Mesothelial cell of epicardium (in vitro differentiated cells): ENCODE results near the gene SDCCAG8. TPM values are rescaled to one million over a fixed set of nuclear protein-coding genes. Genes with fewer than 3 reads are reported as not detected.
"Not testable (repeated sequence)": the region's sequence is repeated elsewhere in the genome, so short reads cannot be mapped to it uniquely, and the experiment has no call there.

ENCODE experiments used
- DNase-seq, 2 experiments: peaks; one replicate each; pipeline ENCODE4 v3.0.0; 2021; ENCODE audit warnings: low spot score in 2 of 2; ENCODE audit not compliant: unreplicated experiment in 2 of 2
- H3K27ac Mint-ChIP-seq: 2 replicates; pipeline ENCODE4 v1.8.0; 2021; ENCODE audit warnings: mixed read lengths
- H3K27me3 Mint-ChIP-seq: 2 replicates; pipeline ENCODE4 v1.8.0; 2021; ENCODE audit warnings: low read depth, mixed read lengths
- H3K36me3 Mint-ChIP-seq: 2 replicates; pipeline ENCODE4 v1.8.0; 2021; ENCODE audit warnings: mixed read lengths
- H3K4me1 Mint-ChIP-seq: 2 replicates; pipeline ENCODE4 v1.8.0; 2021; ENCODE audit warnings: mixed read lengths
- H3K4me3 Mint-ChIP-seq: 2 replicates; pipeline ENCODE4 v1.8.0; 2021; ENCODE audit warnings: mild to moderate bottlenecking, moderate library complexity, mixed read lengths
- H3K9me3 Mint-ChIP-seq: 2 replicates; pipeline ENCODE4 v1.8.0; 2021; ENCODE audit warnings: mixed read lengths
- CTCF ChIP-seq: fragments of 200-600 bp; sonication (generic); IDR thresholded peaks from one replicate; pipeline ENCODE4 v1.5.0; 2021; ENCODE audit warnings: antibody characterized with exemption; ENCODE audit not compliant: unreplicated experiment
- total RNA-seq: library from RNA; stranded (reverse); gene quantifications from 3 replicates; pipeline ENCODE4 v1.2.1, GENCODE V29; 2021

The SDCCAG8 gene
- 37.3 to 47.1 TPM (median 39.9 TPM) in 3 replicates for total RNA-seq

DNA sequence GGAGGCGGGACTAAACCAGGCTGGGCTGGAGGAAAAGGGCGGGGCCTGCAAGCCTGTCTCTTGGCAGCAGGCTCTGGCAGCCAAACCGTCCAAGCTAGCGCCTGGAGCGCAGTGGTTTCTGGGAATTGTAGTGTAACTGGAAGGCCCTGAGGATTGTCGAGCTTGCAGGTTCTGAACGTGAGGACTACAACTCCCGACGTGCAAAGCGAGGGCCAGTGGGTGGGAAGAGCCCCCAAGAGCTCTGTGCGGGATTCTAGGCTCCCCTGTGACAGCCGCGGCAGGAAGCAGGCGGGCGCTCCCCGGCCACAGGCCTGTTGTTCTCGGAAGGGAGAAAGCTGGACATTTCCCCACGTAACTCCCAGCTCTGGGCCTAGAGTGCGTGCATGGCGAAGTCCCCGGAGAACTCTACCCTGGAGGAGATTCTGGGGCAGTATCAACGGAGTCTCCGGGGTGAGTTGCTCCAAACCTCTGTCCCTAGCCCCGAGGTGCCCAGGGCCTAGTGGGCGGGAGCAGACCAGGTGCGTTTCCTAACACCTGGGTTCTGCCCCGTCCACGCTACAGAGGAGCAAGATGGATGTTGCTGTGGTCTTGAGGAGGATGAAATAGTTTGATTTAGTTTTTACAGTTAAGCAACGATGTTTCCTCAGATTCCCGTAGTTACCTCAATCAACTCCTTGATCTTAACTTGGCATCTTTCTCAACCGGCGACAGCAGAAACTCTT lies at the start of gene SDCCAG8:
TSS of gene SDCCAG8 (plus strand) at position 251 of the 722 bp plus-strand sequence. CDS start at position 384, 133 bp downstream.
- Mint-ChIP-seq H3K9me3 (no peaks in the 10 kb centered on the region), H3K27ac (peak within 1 kb of the TSS; percentile 96), H3K4me1 (peaks cover 32% of the 10 kb centered on the region), H3K4me3 (peak within 1 kb of the TSS; percentile 83), H3K27me3 (no peaks in the 10 kb centered on the region), H3K36me3 (no peaks in the 10 kb centered on the region)
- peak; percentile 95 to 96 for DNase-seq
- TF ChIP-seq CTCF = no peak

- not testable (repeated sequence) for H3K4me3 Mint-ChIP-seq, H3K4me1 Mint-ChIP-seq, H3K27ac Mint-ChIP-seq, H3K27me3 Mint-ChIP-seq, DNase-seq
- peaks cover 12% of the 10 kb centered on the region for H3K9me3 Mint-ChIP-seq
- H3K36me3 Mint-ChIP-seq = peaks cover 32% of the 10 kb centered on the region
Measured at GRCh38 chr1:243211984-243212383, 43.9 kb upstream of the SDCCAG8 start.

GRCh38 chr1:243213045-243213787 lies 42.6 kb upstream of the SDCCAG8 start:
- H3K27ac Mint-ChIP-seq = no peak overlapping the region
- peaks cover 5% of the 10 kb centered on the region for H3K9me3 Mint-ChIP-seq
- no peaks in the 10 kb centered on the region for H3K27me3 Mint-ChIP-seq
- H3K4me1 Mint-ChIP-seq = peaks cover 8% of the 10 kb centered on the region
- H3K36me3 Mint-ChIP-seq = peaks cover 25% of the 10 kb centered on the region
- no peak for TF ChIP-seq CTCF
- DNase-seq = no peak
- no peak overlapping the region for H3K4me3 Mint-ChIP-seq

DNA sequence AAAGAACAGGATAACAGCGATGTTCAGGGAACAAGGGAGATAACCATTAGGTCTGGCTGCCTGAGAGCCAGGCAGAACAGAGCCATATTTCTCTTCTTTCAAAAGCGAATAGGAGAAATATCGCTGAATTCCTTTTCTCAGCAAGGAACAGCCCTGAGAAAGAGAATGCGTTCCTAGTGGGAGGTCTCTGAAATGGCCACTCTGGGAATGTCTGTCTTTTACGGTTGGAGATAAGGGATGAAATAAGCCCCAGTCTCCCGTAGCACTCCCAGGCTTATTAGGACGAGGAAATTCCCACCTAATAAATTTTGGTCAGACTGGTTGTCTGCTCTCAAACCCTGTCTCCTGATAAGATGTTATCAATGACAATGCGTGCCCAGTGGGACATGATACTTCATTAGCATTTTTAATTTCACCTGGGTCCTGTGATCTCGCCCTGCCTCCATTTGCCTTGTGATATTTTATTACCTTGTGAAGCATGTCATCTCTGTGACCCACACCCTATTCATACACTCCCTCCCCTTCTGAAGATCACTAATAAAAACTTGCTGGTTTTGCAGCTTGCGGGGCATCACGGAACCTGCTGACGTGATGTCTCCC lies 40.5 kb upstream of the SDCCAG8 start:
- peaks cover 31% of the 10 kb centered on the region for H3K36me3 Mint-ChIP-seq
- not testable (repeated sequence) for H3K27me3 Mint-ChIP-seq, H3K27ac Mint-ChIP-seq, DNase-seq, H3K9me3 Mint-ChIP-seq, H3K4me1 Mint-ChIP-seq, H3K4me3 Mint-ChIP-seq

DNA sequence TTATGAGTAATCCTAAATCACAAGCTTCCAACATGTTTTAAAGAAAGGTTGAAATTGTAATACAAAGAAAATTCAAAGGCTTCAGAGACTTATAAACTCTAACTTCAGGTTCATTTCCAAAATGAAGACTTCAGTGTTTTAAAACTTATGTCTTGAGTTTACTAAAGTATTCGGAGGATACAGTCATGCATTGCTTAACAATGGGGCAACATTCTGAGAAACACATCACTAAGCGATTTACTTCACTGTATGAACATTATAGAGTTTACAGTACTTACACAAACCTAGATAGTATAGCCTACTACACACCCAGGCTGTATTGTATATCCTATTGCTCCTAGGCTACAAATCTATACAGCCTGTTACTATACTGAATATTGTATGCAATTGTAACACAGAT lies 39.1 kb upstream of the SDCCAG8 start:
- TF ChIP-seq CTCF = no peak

GRCh38 chr1:243217349-243217748 lies 38.5 kb upstream of the SDCCAG8 start:
- Mint-ChIP-seq H3K27me3 (no peaks in the 10 kb centered on the region), H3K36me3 (peaks cover 43% of the 10 kb centered on the region), H3K4me1 (peaks cover 9% of the 10 kb centered on the region), H3K9me3 (peaks cover 5% of the 10 kb centered on the region), H3K4me3 (no peak overlapping the region), H3K27ac (no peak overlapping the region)
- DNase-seq = no peak
- no peak for TF ChIP-seq CTCF

More for the DNA sequence above, 39.1 kb upstream of the SDCCAG8 start:
- H3K4me1 Mint-ChIP-seq = peaks cover 8% of the 10 kb centered on the region
- H3K9me3 Mint-ChIP-seq = peaks cover 5% of the 10 kb centered on the region
- H3K36me3 Mint-ChIP-seq = peaks cover 42% of the 10 kb centered on the region
- H3K4me3 Mint-ChIP-seq = no peak overlapping the region
- H3K27ac Mint-ChIP-seq = no peak overlapping the region
- DNase-seq = no peak
- H3K27me3 Mint-ChIP-seq = no peaks in the 10 kb centered on the region
